Body of pancreas (tissue), 4 donors: ENCODE results near the gene MAML3. TPM values are rescaled to one million over a fixed set of nuclear protein-coding genes. Genes with fewer than 3 reads are reported as not detected.

Source experiments
- ATAC-seq: fragments of 150-250 bp; one replicate; pipeline ENCODE4 v1.9.1; 2016
- DNase-seq, 4 donors: peaks; one replicate each; pipeline ENCODE4 v3.0.0-alpha.2; 2019
- H3K27ac ChIP-seq, 4 donors: fragments of 200-600 bp; sonication (generic); 1 replicate in 3 of 4; 2 replicates in 1 of 4; pipeline versions ENCODE4 v1.5.1 to v1.6.1; 2016 to 2019; ENCODE audit warnings: mild to moderate bottlenecking in 1 of 4, mixed read lengths in 1 of 4, moderate library complexity in 1 of 4
- H3K27me3 ChIP-seq, 2 donors: fragments of 200-600 bp; sonication (generic); one replicate each; pipeline ENCODE4 v1.6.0; 2016; ENCODE audit warnings: mild to moderate bottlenecking in 1 of 2
- H3K36me3 ChIP-seq, 2 donors: fragments of 200-600 bp; sonication (generic); replicated peaks in 1 of 2; 2 replicates each; pipeline ENCODE4 v1.5.1; 2016; ENCODE audit warnings: low read depth in 2 of 2; ENCODE audit not compliant: insufficient read depth in 1 of 2
- H3K4me1 ChIP-seq: fragments of 200-600 bp; sonication (generic); one replicate; pipeline ENCODE4 v1.6.0; 2016
- H3K4me3 ChIP-seq, 2 donors: fragments of 200-600 bp; sonication (generic); 1 replicate in 1 of 2; 2 replicates in 1 of 2; pipeline ENCODE4 v1.5.1; 2016 to 2019
- H3K9me3 ChIP-seq, 3 donors: fragments of 200-600 bp; sonication (generic); 1 replicate in 2 of 3; 2 replicates in 1 of 3; pipeline ENCODE4 v1.5.1; 2016
- CTCF ChIP-seq, 7 experiments: fragments of 450-650 bp in 4 of 7; fragments of 200-600 bp in 3 of 7; sonication (generic) in 3 of 7; IDR thresholded peaks; one replicate each; pipeline ENCODE4 v1.5.1; 2016 to 2019; ENCODE audit warnings: antibody characterized with exemption in 7 of 7
- POLR2A ChIP-seq, 3 donors: fragments of 450-650 bp; IDR thresholded peaks; one replicate each; pipeline ENCODE4 v1.6.1; 2016; ENCODE audit warnings: antibody characterized with exemption in 3 of 3, mild to moderate bottlenecking in 2 of 3
- WGBS, 2 donors: methylation state at CpG; one replicate each; pipeline ENCODE4 v1.1.5; 2017; 5-methylcytosine and 5-hydroxymethylcytosine counted together
- intact Hi-C: fragments of 100-400 bp; cut with DNase I; formaldehyde crosslinking; loops from one replicate; pipeline ENCODE4 v1.15.1; 2023
- total RNA-seq, 2 donors: library from RNA; depleted of rRNA; stranded (reverse); fragments of >200 nt; gene quantifications; one replicate each; pipeline ENCODE4 v1.1.0, GENCODE V29; 2016

MAML3 gene
- total RNA-seq, 2 donors from 2014 or later = 11.2 to 11.4 TPM

DNA sequence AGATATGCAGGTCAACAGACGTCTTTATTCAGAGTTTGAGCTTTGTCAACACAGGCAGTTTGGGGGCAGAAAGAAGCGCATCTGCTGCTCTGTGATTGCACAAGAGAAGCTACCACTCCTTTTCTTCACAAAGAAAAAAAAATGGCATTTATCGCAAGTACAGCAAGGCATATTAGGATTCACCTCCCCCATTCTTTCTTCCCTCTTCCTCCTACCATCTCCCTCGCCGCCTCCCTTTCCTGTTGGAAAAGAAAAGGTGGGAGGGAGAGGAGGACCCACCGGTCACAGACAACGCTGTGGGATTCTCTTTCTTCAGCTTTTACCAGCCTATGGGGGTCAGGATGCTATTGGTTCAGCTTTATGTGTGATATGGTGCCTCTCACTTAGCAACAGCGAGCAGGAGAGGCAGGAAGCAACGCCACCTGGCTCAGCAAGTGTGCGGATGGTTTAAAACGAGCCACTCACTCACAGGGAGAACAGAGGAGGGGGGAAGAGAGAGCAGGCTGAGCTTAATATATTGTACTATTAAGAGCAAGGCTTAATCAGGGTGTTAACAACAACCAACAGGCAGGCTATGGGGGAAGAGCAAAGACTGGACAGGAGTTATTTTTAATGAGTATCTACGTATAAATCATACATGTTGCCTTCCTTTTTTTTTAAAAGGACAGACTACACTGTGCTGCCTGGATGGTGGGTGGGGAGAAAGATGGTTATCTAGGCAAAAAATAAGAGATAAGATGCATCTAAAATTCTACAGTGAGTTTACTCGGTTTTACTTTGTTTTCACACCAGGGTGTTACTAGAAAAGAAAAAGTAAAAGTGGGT is 104.7 kb downstream of the MAML3 start:
- H3K4me1 ChIP-seq = peaks cover 23% of the 10 kb centered on the region
- H3K9me3 ChIP-seq = no peaks in the 10 kb centered on the region
- H3K36me3 ChIP-seq = no peaks in the 10 kb centered on the region
- peak overlapping the region in 3 of 4 donors; percentile 54 to 65 (median 59) for H3K27ac ChIP-seq
- WGBS, 2 donors = 8 to 11% methylated on average over 13 of the region's 13 CpGs
- ATAC-seq (peak; percentile 78), DNase-seq (peak; percentile 45 to 71 (median 63))
- intact Hi-C loops = no loop called here
- TF ChIP-seq POLR2A (IDR thresholded peaks at IDR 0.05) = peak in 2 of 3 donors; percentile 22 to 33
- TF ChIP-seq CTCF (IDR thresholded peaks at IDR 0.05) = peak in 3 of 7 experiments; percentile 18 to 45 (median 25)
- H3K27me3 ChIP-seq = no peaks in the 10 kb centered on the region
- no peak overlapping the region for H3K4me3 ChIP-seq

GRCh38 chr4:140048419-140048995 is 105.5 kb downstream of the MAML3 start:
- intact Hi-C loops = no loop called here
- WGBS, 2 donors = 13 to 19% methylated on average over 4 of the region's 4 CpGs
- TF ChIP-seq POLR2A (IDR thresholded peaks at IDR 0.05) (no peak), CTCF (IDR thresholded peaks at IDR 0.05) (no peak)

GRCh38 chr4:140047786-140048185 is 106.2 kb downstream of the MAML3 start:
- peaks cover 23% of the 10 kb centered on the region for H3K4me1 ChIP-seq

More at GRCh38 chr4:140048419-140048995, 105.5 kb downstream of the MAML3 start:
- no peaks in the 10 kb centered on the region for H3K36me3 ChIP-seq
- no peaks in the 10 kb centered on the region for H3K27me3 ChIP-seq
- ATAC-seq (no peak), DNase-seq (no peak)
- H3K4me1 ChIP-seq = peaks cover 23% of the 10 kb centered on the region
- no peak overlapping the region for H3K4me3 ChIP-seq
- no peaks in the 10 kb centered on the region for H3K9me3 ChIP-seq
- H3K27ac ChIP-seq = peak overlapping the region in 3 of 4 donors; percentile 54 to 65 (median 59)

DNA sequence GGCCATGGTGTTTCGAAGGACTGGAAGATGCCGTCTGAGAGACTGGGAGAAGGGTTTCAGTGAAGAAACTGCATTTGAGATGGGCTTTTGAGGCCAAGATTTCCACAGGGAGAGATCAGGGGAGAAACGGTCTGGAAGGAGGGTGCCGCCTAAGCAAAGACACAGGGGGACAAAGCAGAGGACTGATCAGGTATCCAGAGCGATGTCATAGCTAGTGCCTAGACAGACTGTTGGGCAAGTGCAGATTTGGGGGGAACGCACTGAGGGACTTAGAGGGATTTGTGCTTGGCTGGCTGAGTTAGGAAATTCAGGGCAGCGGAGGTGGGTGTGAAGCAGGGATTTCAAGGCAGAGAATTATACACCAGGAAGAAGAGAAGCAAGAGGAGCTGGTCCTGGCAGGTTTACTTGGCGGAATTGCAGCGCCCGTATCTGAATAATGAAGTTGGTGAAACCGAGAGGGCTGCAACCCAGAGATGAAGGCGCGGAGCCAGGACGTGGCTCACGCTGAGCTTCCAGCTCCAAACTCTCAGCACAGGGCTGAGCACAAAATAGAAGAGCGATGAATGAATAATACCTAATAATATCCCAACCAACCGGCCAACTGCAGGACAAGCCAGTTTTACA is 106.9 kb downstream of the MAML3 start:
- H3K27ac ChIP-seq = peak overlapping the region in 1 of 4 donors; percentile 13
- WGBS, 2 donors = 86 to 90% methylated on average over 17 of the region's 17 CpGs
- peaks cover 23% of the 10 kb centered on the region for H3K4me1 ChIP-seq
- H3K4me3 ChIP-seq = no peak overlapping the region
- no peaks in the 10 kb centered on the region for H3K27me3 ChIP-seq
- no peaks in the 10 kb centered on the region for H3K9me3 ChIP-seq
- DNase-seq = peak in 1 of 4 donors; percentile 27
- ATAC-seq = no peak
- intact Hi-C loops = no loop called here
- TF ChIP-seq POLR2A (IDR thresholded peaks at IDR 0.05) (no peak), CTCF (IDR thresholded peaks at IDR 0.05) (no peak)
- H3K36me3 ChIP-seq = no peaks in the 10 kb centered on the region

More at GRCh38 chr4:140047786-140048185, 106.2 kb downstream of the MAML3 start:
- intact Hi-C loops = no loop called here
- Histone ChIP-seq H3K9me3 (no peaks in the 10 kb centered on the region), H3K27me3 (no peaks in the 10 kb centered on the region), H3K27ac (no peak overlapping the region), H3K36me3 (no peaks in the 10 kb centered on the region), H3K4me3 (no peak overlapping the region)
- DNase-seq (no peak), ATAC-seq (no peak)
- 71 to 73% methylated on average over 5 of the region's 5 CpGs for WGBS, 2 donors
- TF ChIP-seq POLR2A (IDR thresholded peaks at IDR 0.05) (no peak), CTCF (IDR thresholded peaks at IDR 0.05) (no peak)
